Heart left ventricle (tissue), 13 donors: ENCODE results near the gene APOB.

Experiments
- CTCF ChIP-seq, 12 donors: fragments of 200-600 bp; sonication (generic) in 4 of 12; IDR thresholded peaks; one replicate each; pipeline versions ENCODE4 v1.5.0 to v1.8.0; 2018 to 2022; ENCODE audit warnings: antibody characterized with exemption in 12 of 12, mild to moderate bottlenecking in 5 of 12
- POLR2A ChIP-seq, 2 donors: fragments of 450-650 bp; IDR thresholded peaks; one replicate each; pipeline ENCODE4 v1.6.1; 2017; ENCODE audit warnings: antibody characterized with exemption in 2 of 2, mild to moderate bottlenecking in 2 of 2, moderate library complexity in 2 of 2
- donor health status: ischemic (EF 13 %, LVEDD 7.1; RV severe dilation, severe dysfunction).
- donor health status: DM: no; HTN: yes; CAD: no.
- donor health status: DM: no; HTN: no; CAD: no.
- donor health status: ischemic (EF 25% LVEDD 6.9; RV normal size, moderate dysfunction).
- donor health status: ischemic (EF 25% LVEDD 5.7; RV mildly dilated, moderate dysfunction).
- donor health status: ischemic (EF 35%, LVEDD 5.7; RV mildly dilated, moderate dysfunction).
- donor health status: nonischemic (EF 11% LVEDD 7.7; RV severe dilation, severe dysfunction).
- donor health status: DM: yes; HTN: yes; CAD: no.
- donor health status: PGD.
- donor health status: ischemic (EF 29% LVEDD 5.4; RV normal size, mild dysfunction).
- donor health status: nonischemic (EF 23%, LVEDD 6.1; RV moderate dilation, normal function).

GRCh38 chr2:21055879-21056790 lies 12.3 kb upstream of the APOB start:
- TF ChIP-seq CTCF (IDR thresholded peaks at IDR 0.05) (no peak), POLR2A (IDR thresholded peaks at IDR 0.05) (no peak)
